PC-9 (cell line): ENCODE measurements around the gene SPRR1A. TPM values are rescaled to one million over a fixed set of nuclear protein-coding genes. Genes with fewer than 3 reads are reported as not detected.

Experiments used
- BruUV-seq: library from RNA; stranded (reverse); fragments of 400-500 nt; replicated peaks from 2 replicates; lab custom pipeline; 2021; lab: Mats Ljungman, UMichigan
- CTCF ChIA-PET: fragments of 300-600 bp; sonication (Branson Sonifier 250); formaldehyde crosslinking; loops from one replicate; lab custom pipeline; 2022; ENCODE audit warnings: antibody characterized with exemption; lab: Charles Lee
- POLR2A ChIA-PET: fragments of 300-600 bp; sonication (Branson Sonifier 250); formaldehyde crosslinking; loops from one replicate; lab custom pipeline; 2022; ENCODE audit warnings: antibody characterized with exemption; ENCODE audit not compliant: unreplicated experiment; lab: Charles Lee
- DNase-seq, 2 experiments: peaks; one replicate each; pipeline versions ENCODE4 v3.0.0 to v3.0.0-alpha.2; 2015 to 2022; ENCODE audit warnings: mixed read lengths in 1 of 2
- H2AFZ ChIP-seq: fragments of 200-600 bp; sonication (generic); 2 replicates; pipeline ENCODE4 v1.8.1; 2017; ENCODE audit warnings: antibody characterized with exemption
- H3F3A ChIP-seq: fragments of 200-600 bp; sonication (generic); 2 replicates; pipeline ENCODE4 v1.8.1; 2017; ENCODE audit warnings: antibody characterized with exemption, mild to moderate bottlenecking, low read depth; ENCODE audit not compliant: insufficient read depth
- H3K27ac ChIP-seq: fragments of 200-600 bp; sonication (generic); 2 replicates; pipeline ENCODE4 v1.6.1; 2016; ENCODE audit warnings: mixed run types
- H3K27me3 ChIP-seq: fragments of 200-600 bp; sonication (generic); 2 replicates; pipeline ENCODE4 v1.6.1; 2016; ENCODE audit warnings: low read depth, mixed run types; ENCODE audit not compliant: insufficient read depth
- H3K36me3 ChIP-seq: fragments of 200-600 bp; sonication (generic); 2 replicates; pipeline ENCODE4 v1.6.1; 2016; ENCODE audit warnings: low read depth, mixed run types
- H3K4me1 ChIP-seq: fragments of 200-600 bp; sonication (generic); replicated peaks from 2 replicates; pipeline ENCODE4 v1.6.1; 2016; ENCODE audit warnings: mixed run types; ENCODE audit not compliant: insufficient read depth
- H3K4me2 ChIP-seq: fragments of 200-600 bp; sonication (generic); 2 replicates; pipeline ENCODE4 v1.6.1; 2017; ENCODE audit warnings: mixed run types
- H3K4me3 ChIP-seq: fragments of 200-600 bp; sonication (generic); 2 replicates; pipeline ENCODE4 v1.6.1; 2016; ENCODE audit warnings: mixed run types
- H3K79me2 ChIP-seq: fragments of 200-600 bp; sonication (generic); 2 replicates; pipeline ENCODE4 v1.6.1; 2017; ENCODE audit warnings: low read depth, mixed run types
- H3K9me2 ChIP-seq: fragments of 200-600 bp; sonication (generic); 2 replicates; pipeline ENCODE4 v1.8.1; 2017; ENCODE audit warnings: mild to moderate bottlenecking; ENCODE audit not compliant: insufficient read depth
- H3K9me3 ChIP-seq: fragments of 200-600 bp; sonication (generic); 2 replicates; pipeline ENCODE4 v1.8.1; 2016; ENCODE audit warnings: low read depth; ENCODE audit not compliant: insufficient read depth
- H4K20me1 ChIP-seq: fragments of 200-600 bp; sonication (generic); 2 replicates; pipeline ENCODE4 v1.8.1; 2017; ENCODE audit not compliant: insufficient read depth
- CTCF ChIP-seq: fragments of 200-600 bp; sonication (generic); conservative IDR thresholded peaks from 2 replicates; pipeline ENCODE4 v1.6.1; 2017; ENCODE audit warnings: mixed run types, antibody characterized with exemption, mild to moderate bottlenecking, moderate library complexity
- EZH2 ChIP-seq: fragments of 200-600 bp; sonication (generic); IDR thresholded peaks from 2 replicates; pipeline ENCODE4 v1.8.0; 2017; ENCODE audit warnings: antibody characterized with exemption, low read depth
- intact Hi-C: fragments of 100-400 bp; cut with micrococcal nuclease; formaldehyde crosslinking; loops from one replicate; pipeline ENCODE4 v1.10.0; 2022; ENCODE audit not compliant: unreplicated experiment
- total RNA-seq: library from RNA; stranded (reverse); gene quantifications from 2 replicates; pipeline ENCODE4 v1.2.3, GENCODE V29; 2021

The SPRR1A gene
- total RNA-seq, 1 experiment from 2014 or later, result not detected

DNA sequence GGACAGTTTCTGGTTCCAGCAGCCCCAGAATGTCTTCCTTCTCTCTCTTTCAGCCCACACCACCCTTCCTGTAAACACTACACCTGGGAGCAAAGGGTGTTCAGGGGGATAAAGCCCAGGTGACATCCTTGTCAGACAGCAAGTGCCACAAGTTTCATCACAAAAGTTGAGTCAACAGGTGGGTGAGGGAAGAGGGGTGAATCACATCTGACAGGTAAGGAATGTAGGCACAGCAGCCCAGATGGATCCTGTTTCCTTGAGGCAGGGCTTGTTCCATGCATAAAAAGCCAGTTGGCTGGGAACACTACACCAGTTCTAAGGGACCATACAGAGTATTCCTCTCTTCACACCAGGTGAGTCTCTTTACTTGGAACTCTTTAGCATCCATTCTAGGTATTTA is 47.0 kb downstream of the SPRR1A start, which contains the start of gene SPRR1B:
SPRR1B (plus strand) TSS at position 309 of the 400 bp plus-strand sequence. CDS start 1,143 bp downstream, outside the sequence.
- DNase-seq, result peak; percentile 38 to 91
- Histone ChIP-seq H2AFZ (no peak within 1 kb of the TSS), H3K9me2 (no peaks in the 10 kb centered on the region), H3K4me1 (peaks cover 37% of the 10 kb centered on the region), H3K79me2 (no peaks in the 10 kb centered on the region), H4K20me1 (no peaks in the 10 kb centered on the region), H3F3A (peaks cover 11% of the 10 kb centered on the region; the same call in 1 of the 2 replicates), H3K4me3 (no peak within 1 kb of the TSS), H3K27ac (no peak within 1 kb of the TSS), H3K27me3 (no peaks in the 10 kb centered on the region), H3K4me2 (0 out of 2 replicates have a peak within 1 kb of the TSS, but pooled peaks have one; percentile 10), H3K36me3 (no peaks in the 10 kb centered on the region), H3K9me3 (no peaks in the 10 kb centered on the region)
- intact Hi-C loops, result loop anchor here (5.0 kb wide), 1 partner anchor 79 kb away; no protein-coding TSS in a partner anchor
- ChIA-PET POLR2A (no interaction called here), CTCF (no interaction called here)
- TF ChIP-seq EZH2 (no peak), CTCF (no peak)
- BruUV-seq, result no TSS peak

GRCh38 chr1:153032073-153032472 is 48.2 kb downstream of the SPRR1A start:
- no peaks in the 10 kb centered on the region for H3K9me3 ChIP-seq
- no peak overlapping the region for H2AFZ ChIP-seq
- TF ChIP-seq EZH2 (no peak), CTCF (no peak)
- H3K27ac ChIP-seq, result no peak overlapping the region
- POLR2A ChIA-PET, result no interaction called here
- H3K9me2 ChIP-seq, result no peaks in the 10 kb centered on the region
- no peak overlapping the region for H3K4me2 ChIP-seq
- intact Hi-C loops, result loop anchor here (2.0 to 5.0 kb wide), 3 partner anchors 80 to 161 kb away; no protein-coding TSS in a partner anchor
- H3K79me2 ChIP-seq, result no peaks in the 10 kb centered on the region
- H3K27me3 ChIP-seq, result no peaks in the 10 kb centered on the region
- H3K4me1 ChIP-seq, result peaks cover 37% of the 10 kb centered on the region
- no TSS peak for BruUV-seq
- no peak overlapping the region for H3K4me3 ChIP-seq
- no peaks in the 10 kb centered on the region for H3K36me3 ChIP-seq
- no peak for DNase-seq
- CTCF ChIA-PET, result interaction anchor here (0.8 to 1.3 kb wide), 2 partner anchors 105 to 161 kb away, joined by 4 read pairs; no protein-coding TSS in a partner anchor
- H4K20me1 ChIP-seq, result no peaks in the 10 kb centered on the region
- H3F3A ChIP-seq, result peaks cover 11% of the 10 kb centered on the region; the same call in 1 of the 2 replicates

DNA sequence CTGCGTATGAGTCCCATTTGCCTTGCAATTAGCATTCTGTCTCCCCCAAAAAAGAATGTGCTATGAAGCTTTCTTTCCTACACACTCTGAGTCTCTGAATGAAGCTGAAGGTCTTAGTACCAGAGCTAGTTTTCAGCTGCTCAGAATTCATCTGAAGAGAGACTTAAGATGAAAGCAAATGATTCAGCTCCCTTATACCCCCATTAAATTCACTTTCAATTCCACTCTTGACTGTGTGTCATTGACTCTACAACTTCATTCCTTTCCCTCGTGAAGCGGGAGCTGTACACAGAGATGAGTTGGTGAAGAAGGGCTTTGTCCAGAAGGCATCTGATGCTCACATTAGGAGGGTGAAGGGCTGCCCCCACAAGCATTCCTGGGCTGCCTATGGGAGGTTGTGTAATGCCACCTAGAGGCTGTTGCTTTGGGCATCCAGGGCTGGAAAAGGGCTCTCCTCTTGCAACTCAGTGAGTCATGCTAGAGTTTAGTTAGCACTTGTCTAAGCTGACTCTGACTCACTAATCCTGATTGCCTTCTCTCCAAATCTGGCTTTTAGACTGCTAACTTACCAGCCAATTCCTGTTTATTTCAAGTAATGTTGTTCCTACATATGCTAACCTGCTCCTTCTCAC is 48.9 kb downstream of the SPRR1A start:
- no peaks in the 10 kb centered on the region for H3K9me2 ChIP-seq
- ChIA-PET POLR2A (no interaction called here), CTCF (interaction anchor here (0.8 to 1.3 kb wide), 4 partner anchors 59 to 162 kb away, joined by 4 to 6 read pairs (median 4); no protein-coding TSS in a partner anchor)
- intact Hi-C loops, result loop anchor here (1.0 to 5.0 kb wide), 4 partner anchors 80 to 161 kb away; no protein-coding TSS in a partner anchor
- no TSS peak for BruUV-seq
- H3K9me3 ChIP-seq, result no peaks in the 10 kb centered on the region
- peaks cover 11% of the 10 kb centered on the region; the same call in 1 of the 2 replicates for H3F3A ChIP-seq
- no peaks in the 10 kb centered on the region for H3K36me3 ChIP-seq
- DNase-seq, result peak; percentile 71 to 96
- H3K27ac ChIP-seq, result peak overlapping the region; percentile 48; the same call in 1 of the 2 replicates
- H2AFZ ChIP-seq, result no peak overlapping the region
- TF ChIP-seq EZH2 (no peak), CTCF (peak; percentile 64)
- no peaks in the 10 kb centered on the region for H3K79me2 ChIP-seq
- H3K4me2 ChIP-seq, result peak overlapping the region; percentile 65
- H3K27me3 ChIP-seq, result no peaks in the 10 kb centered on the region
- H3K4me3 ChIP-seq, result no peak overlapping the region
- H3K4me1 ChIP-seq, result peaks cover 37% of the 10 kb centered on the region
- H4K20me1 ChIP-seq, result no peaks in the 10 kb centered on the region
